Vagina (tissue), 2 donors: ENCODE measurements around the gene C1QTNF8. TPM values are rescaled to one million over a fixed set of nuclear protein-coding genes. Genes with fewer than 3 reads are reported as not detected.

Experiments used
- DNase-seq, 2 donors: peaks; one replicate each; pipeline ENCODE4 v3.0.0-alpha.2; 2017; ENCODE audit errors: extremely low spot score in 2 of 2
- H3K27ac ChIP-seq: fragments of 200-600 bp; sonication (generic); one replicate; pipeline ENCODE4 v1.5.1; 2019
- H3K27me3 ChIP-seq: fragments of 200-600 bp; sonication (generic); one replicate; pipeline ENCODE4 v1.5.1; 2019
- H3K36me3 ChIP-seq, 2 donors: fragments of 200-600 bp; sonication (generic); one replicate each; pipeline ENCODE4 v1.5.1; 2017 to 2019
- H3K4me1 ChIP-seq: fragments of 200-600 bp; sonication (generic); one replicate; pipeline ENCODE4 v1.5.1; 2019
- H3K4me3 ChIP-seq, 2 donors: fragments of 200-600 bp; sonication (generic); 1 replicate in 1 of 2; 2 replicates in 1 of 2; pipeline ENCODE4 v1.5.1; 2016 to 2019
- H3K9me3 ChIP-seq: fragments of 200-600 bp; sonication (generic); one replicate; pipeline ENCODE4 v1.5.1; 2019
- POLR2A ChIP-seq, 2 donors: fragments of 450-650 bp; IDR thresholded peaks; one replicate each; pipeline ENCODE4 v1.6.1; 2017; ENCODE audit warnings: antibody characterized with exemption in 2 of 2, mild to moderate bottlenecking in 2 of 2, moderate library complexity in 2 of 2
- POLR2AphosphoS5 ChIP-seq, 2 donors: sonication (generic); formaldehyde crosslinking; IDR thresholded peaks; one replicate each; pipeline ENCODE4 v1.9.0; 2017; ENCODE audit warnings: antibody characterized with exemption in 2 of 2, mild to moderate bottlenecking in 2 of 2, low read depth in 1 of 2; ENCODE audit not compliant: insufficient read depth in 1 of 2
- intact Hi-C: fragments of 100-400 bp; cut with DNase I; formaldehyde crosslinking; loops from one replicate; pipeline ENCODE4 v1.15.1; 2023
- total RNA-seq: library from RNA; depleted of rRNA; stranded (reverse); fragments of >200 nt; gene quantifications from one replicate; pipeline ENCODE4 v1.2.3, GENCODE V29; 2016
- TF ChIP-seq, protein P1 (sequence below), 3 experiments: fragments of 450-650 bp in 2 of 3; fragments of 200-600 bp in 1 of 3; sonication (generic) in 1 of 3; IDR thresholded peaks; one replicate each; pipeline ENCODE4 v1.5.1; 2017 to 2019; ENCODE audit warnings: antibody characterized with exemption in 3 of 3, mild to moderate bottlenecking in 2 of 3, moderate library complexity in 2 of 3

Gene C1QTNF8
- total RNA-seq, 1 donor from 2014 or later = not detected

DNA sequence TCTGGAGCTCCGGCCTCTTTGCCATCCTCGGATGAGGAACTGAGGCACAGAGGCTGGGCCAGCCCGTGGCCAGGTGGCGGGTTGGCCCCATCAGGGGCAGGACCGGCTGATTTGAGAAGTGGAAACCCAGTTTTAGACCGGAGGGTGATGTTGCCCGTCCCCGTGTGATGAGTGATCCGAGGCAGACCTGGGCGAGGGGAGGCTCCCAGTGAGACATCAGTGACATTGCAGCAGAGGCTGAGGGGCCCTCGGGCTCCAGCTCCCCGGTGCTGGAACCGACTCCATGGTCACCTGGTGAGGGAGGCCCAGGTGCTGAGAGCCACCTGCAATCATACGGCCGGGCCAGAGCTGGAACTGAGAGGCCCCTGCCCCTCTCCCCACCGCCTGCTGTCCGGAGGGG lies 30.0 kb upstream of the C1QTNF8 start:
- intact Hi-C loops = no loop called here
- no peak for DNase-seq
- H3K27me3 ChIP-seq = no peaks in the 10 kb centered on the region

DNA sequence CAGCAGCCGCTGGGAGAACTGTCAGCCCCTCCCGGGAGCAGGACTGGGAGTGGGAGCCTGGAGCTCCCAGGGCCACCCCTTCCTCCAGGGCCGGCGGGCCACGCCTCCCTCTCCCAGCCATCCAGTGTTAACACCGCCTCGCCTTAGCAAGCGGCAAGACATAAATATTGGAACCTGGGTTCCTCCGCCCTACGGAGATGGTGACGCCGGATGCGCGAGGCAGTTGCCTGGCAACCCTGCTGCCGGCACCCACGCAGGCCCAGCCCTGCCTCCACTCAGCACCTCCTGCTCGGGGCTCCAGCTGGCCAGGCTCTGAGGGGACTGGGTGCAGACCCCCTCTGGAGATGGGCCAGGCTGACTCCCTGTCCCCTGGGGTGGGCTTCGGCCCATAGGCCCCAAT lies 29.4 kb upstream of the C1QTNF8 start:
- H3K36me3 ChIP-seq = no peaks in the 10 kb centered on the region
- intact Hi-C loops = no loop called here
- no peak overlapping the region for H3K27ac ChIP-seq
- no peak for DNase-seq
- no peak overlapping the region for H3K4me3 ChIP-seq
- TF ChIP-seq POLR2A (IDR thresholded peaks at IDR 0.05) (no peak), POLR2AphosphoS5 (IDR thresholded peaks at IDR 0.05; ENCODE audit: insufficient read depth in 1 of 2, low read depth in 1 of 2) (no peak)
- TF ChIP-seq, protein P1, sequence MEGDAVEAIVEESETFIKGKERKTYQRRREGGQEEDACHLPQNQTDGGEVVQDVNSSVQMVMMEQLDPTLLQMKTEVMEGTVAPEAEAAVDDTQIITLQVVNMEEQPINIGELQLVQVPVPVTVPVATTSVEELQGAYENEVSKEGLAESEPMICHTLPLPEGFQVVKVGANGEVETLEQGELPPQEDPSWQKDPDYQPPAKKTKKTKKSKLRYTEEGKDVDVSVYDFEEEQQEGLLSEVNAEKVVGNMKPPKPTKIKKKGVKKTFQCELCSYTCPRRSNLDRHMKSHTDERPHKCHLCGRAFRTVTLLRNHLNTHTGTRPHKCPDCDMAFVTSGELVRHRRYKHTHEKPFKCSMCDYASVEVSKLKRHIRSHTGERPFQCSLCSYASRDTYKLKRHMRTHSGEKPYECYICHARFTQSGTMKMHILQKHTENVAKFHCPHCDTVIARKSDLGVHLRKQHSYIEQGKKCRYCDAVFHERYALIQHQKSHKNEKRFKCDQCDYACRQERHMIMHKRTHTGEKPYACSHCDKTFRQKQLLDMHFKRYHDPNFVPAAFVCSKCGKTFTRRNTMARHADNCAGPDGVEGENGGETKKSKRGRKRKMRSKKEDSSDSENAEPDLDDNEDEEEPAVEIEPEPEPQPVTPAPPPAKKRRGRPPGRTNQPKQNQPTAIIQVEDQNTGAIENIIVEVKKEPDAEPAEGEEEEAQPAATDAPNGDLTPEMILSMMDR (IDR thresholded peaks at IDR 0.05) = no peak
- no peaks in the 10 kb centered on the region for H3K9me3 ChIP-seq
- no peaks in the 10 kb centered on the region for H3K27me3 ChIP-seq
- no peaks in the 10 kb centered on the region for H3K4me1 ChIP-seq

More for the DNA sequence above, 30.0 kb upstream of the C1QTNF8 start:
- H3K36me3 ChIP-seq = no peaks in the 10 kb centered on the region
- H3K27ac ChIP-seq = no peak overlapping the region
- H3K4me3 ChIP-seq = no peak overlapping the region
- H3K9me3 ChIP-seq = no peaks in the 10 kb centered on the region
- TF ChIP-seq, protein P1 (IDR thresholded peaks at IDR 0.05) = no peak
- TF ChIP-seq POLR2AphosphoS5 (IDR thresholded peaks at IDR 0.05; ENCODE audit: insufficient read depth in 1 of 2, low read depth in 1 of 2) = no peak
- TF ChIP-seq POLR2A (IDR thresholded peaks at IDR 0.05) = no peak
- no peaks in the 10 kb centered on the region for H3K4me1 ChIP-seq

DNA sequence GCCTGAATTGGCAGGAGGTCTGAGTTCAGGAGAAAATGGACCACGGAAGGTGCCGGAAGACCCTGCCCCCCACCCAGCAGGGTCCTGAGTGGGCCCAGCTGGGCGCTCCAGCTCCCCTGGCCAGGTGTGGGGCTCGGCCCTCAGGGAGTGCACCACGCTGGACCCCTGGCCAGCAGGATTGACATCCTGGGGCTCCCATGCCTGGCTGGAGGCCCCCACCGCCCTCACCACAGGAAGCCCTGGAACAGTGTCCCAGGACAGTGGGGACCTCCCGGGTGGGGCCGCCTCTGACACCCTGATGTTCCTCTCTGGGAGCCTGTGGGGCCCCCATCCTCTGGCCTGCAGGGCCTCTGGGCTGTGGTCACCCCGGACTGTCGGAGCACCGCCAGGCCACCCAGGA lies 28.8 kb upstream of the C1QTNF8 start:
- Histone ChIP-seq H3K36me3 (no peaks in the 10 kb centered on the region), H3K4me1 (no peaks in the 10 kb centered on the region), H3K27ac (no peak overlapping the region), H3K9me3 (no peaks in the 10 kb centered on the region), H3K4me3 (no peak overlapping the region), H3K27me3 (no peaks in the 10 kb centered on the region)
- DNase-seq = no peak
- intact Hi-C loops = no loop called here
- TF ChIP-seq, protein P1 (IDR thresholded peaks at IDR 0.05) = no peak
- no peak for TF ChIP-seq POLR2A (IDR thresholded peaks at IDR 0.05)
- no peak for TF ChIP-seq POLR2AphosphoS5 (IDR thresholded peaks at IDR 0.05; ENCODE audit: insufficient read depth in 1 of 2, low read depth in 1 of 2)

DNA sequence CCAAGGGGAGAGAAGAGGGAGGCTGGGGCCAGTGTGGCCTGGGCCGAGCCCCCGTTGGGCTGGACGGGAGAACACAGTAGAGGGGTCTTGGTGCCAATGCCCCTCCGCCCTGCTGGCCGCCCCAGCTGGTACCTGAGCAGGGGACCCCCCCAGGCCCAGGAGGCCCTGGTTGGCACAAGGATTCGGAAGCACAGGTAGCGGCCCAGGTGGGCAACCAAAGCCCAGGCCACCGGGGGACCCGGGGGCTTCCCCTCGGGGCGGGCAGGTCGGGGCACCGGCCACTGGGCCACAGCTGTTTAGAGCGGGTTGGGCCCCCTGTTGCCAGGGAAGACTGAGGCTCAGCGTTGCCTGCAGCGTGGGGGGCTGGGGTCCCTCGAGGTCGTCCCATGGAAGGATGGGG lies 28.2 kb upstream of the C1QTNF8 start:
- Histone ChIP-seq H3K27me3 (no peaks in the 10 kb centered on the region), H3K36me3 (no peaks in the 10 kb centered on the region), H3K4me1 (no peaks in the 10 kb centered on the region), H3K27ac (no peak overlapping the region), H3K4me3 (no peak overlapping the region), H3K9me3 (no peaks in the 10 kb centered on the region)
- intact Hi-C loops = no loop called here
- DNase-seq = no peak
- TF ChIP-seq POLR2A (IDR thresholded peaks at IDR 0.05) (no peak), POLR2AphosphoS5 (IDR thresholded peaks at IDR 0.05; ENCODE audit: insufficient read depth in 1 of 2, low read depth in 1 of 2) (no peak)
- TF ChIP-seq, protein P1 (IDR thresholded peaks at IDR 0.05) = no peak

DNA sequence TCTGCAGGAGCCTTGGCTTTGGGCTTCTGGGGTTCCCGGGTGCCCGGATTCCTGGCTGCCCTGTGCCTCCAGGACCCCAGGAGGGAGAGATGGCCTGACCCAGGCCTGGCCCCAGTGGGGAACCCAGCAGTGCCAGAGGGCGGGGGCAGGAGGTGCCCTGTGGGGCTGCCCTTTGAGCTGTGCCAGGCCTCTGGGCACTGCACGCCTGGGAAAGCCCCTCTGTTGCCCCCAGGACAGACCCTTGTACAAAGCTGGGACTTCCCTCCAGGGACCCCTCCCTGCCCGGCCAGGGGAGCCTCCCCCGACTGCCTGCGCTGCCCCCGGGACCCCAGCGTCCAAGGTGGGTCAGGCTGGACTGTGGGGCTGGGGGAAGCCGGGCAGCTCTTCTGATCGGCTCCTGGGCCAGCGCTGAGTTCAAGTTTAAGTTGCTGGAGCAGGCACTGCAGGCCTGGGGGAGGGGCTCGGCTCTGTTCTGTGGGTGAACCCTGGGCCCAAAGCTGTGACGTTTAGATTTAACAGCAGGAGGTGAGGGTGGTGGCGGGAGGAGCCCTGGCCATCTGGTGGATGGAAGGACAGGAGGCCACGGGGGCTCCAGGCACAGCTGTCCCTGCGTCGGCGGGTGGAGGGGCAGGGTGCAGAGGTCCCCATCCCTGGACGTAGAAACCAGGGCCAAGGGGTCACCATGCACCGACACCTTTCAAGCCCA lies 27.6 kb upstream of the C1QTNF8 start:
- TF ChIP-seq POLR2A (IDR thresholded peaks at IDR 0.05) = no peak
- no peak for TF ChIP-seq POLR2AphosphoS5 (IDR thresholded peaks at IDR 0.05; ENCODE audit: insufficient read depth in 1 of 2, low read depth in 1 of 2)
- TF ChIP-seq, protein P1 (IDR thresholded peaks at IDR 0.05) = no peak
- Histone ChIP-seq H3K9me3 (no peaks in the 10 kb centered on the region), H3K4me1 (no peaks in the 10 kb centered on the region), H3K27me3 (no peaks in the 10 kb centered on the region), H3K36me3 (no peaks in the 10 kb centered on the region), H3K27ac (no peak overlapping the region), H3K4me3 (no peak overlapping the region)
- no peak for DNase-seq
- intact Hi-C loops = no loop called here
